ENCODE results near the gene TBC1D2B. TPM values are rescaled to one million over a fixed set of nuclear protein-coding genes. Genes with fewer than 3 reads are reported as not detected.
"Not testable (repeated sequence)": the region's sequence is repeated elsewhere in the genome, so short reads cannot be mapped to it uniquely, and the experiment has no call there.

Gene TBC1D2B
- total and polyA plus RNA-seq, 8 donors = 9.3 to 61.7 (median 38.8) TPM

DNA sequence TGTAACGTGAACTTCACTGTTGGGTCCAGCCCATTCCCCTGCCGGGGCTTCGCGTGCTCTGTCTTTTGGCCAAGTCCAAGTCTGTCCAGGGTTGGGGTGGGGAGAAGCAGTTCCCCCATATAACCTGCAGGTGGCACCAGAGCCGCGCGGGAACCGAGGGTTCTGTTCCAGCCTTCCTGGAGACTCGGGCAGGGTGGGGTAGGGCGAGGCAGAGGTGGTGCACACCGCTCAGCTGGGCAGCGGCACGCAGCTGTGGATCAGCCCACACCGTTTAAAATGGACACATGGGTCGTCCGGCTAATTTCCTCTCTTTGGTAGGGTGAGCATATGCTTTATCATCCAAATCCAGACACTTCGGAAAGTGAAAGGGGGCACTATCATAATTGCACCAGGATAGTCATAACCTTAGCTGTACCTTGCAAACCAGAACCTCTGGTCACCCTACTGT is 118.1 kb downstream of the TBC1D2B start:
- Histone ChIP-seq H3K9me3 (no peaks in the 10 kb centered on the region), H3K27ac (no peak overlapping the region), H3K27me3 (no peaks in the 10 kb centered on the region), H3K4me1 (peaks cover 0 to 10% (median 4%) of the 10 kb centered on the region in 4 donors), H3K36me3 (no peaks in the 10 kb centered on the region), H3K4me3 (peak overlapping the region; percentile 21 to 28 (median 24))
- intact Hi-C loops (cut with DNase I; ENCODE audit: low total_unique reads) = no loop called here
- 2 to 5% (median 4%) methylated on average over 14 to 17 of the region's 17 CpGs for WGBS, 5 donors
- no peak for TF ChIP-seq POLR2A (IDR thresholded peaks at IDR 0.05)
- TF ChIP-seq, protein P1, sequence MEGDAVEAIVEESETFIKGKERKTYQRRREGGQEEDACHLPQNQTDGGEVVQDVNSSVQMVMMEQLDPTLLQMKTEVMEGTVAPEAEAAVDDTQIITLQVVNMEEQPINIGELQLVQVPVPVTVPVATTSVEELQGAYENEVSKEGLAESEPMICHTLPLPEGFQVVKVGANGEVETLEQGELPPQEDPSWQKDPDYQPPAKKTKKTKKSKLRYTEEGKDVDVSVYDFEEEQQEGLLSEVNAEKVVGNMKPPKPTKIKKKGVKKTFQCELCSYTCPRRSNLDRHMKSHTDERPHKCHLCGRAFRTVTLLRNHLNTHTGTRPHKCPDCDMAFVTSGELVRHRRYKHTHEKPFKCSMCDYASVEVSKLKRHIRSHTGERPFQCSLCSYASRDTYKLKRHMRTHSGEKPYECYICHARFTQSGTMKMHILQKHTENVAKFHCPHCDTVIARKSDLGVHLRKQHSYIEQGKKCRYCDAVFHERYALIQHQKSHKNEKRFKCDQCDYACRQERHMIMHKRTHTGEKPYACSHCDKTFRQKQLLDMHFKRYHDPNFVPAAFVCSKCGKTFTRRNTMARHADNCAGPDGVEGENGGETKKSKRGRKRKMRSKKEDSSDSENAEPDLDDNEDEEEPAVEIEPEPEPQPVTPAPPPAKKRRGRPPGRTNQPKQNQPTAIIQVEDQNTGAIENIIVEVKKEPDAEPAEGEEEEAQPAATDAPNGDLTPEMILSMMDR (IDR thresholded peaks at IDR 0.05) = peak in 5 of 7 experiments; percentile 90 to 99 (median 97)
- DNase-seq = peak; percentile 83 to 93

DNA sequence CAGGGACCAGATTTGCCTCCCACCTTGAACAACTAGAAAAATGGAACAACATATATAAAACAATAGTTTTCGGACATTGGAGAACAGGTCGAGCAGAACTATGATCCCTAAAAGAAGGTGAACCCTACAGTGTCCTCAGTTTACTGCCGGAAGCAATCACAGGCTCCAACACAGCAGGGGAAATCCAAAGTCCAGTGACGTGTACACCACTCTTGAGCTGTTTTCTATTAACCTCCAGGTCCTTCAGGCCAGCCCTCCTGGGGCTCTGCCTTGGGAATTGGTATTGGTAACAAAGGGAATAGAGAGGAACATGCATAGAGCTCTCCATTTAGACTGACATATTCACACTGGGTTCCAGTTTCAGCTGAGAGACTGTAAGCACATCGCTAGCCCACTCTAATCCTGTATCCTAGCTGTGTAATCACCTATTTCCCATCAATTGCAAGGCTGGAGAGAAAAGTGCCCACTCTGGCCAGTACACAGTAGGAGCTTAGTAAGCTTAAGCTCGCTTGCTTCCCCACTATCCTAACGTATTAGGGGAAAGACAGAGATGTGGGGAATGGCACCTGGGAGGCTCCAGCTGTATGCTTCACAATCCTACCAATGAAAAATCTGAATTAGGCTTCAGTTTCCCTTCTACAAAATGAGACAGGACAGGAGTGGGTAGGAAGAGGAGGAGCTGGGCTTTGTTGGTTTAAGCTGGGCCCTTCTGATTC is 118.6 kb downstream of the TBC1D2B start:
- DNase-seq; H3K27ac ChIP-seq; H3K36me3 ChIP-seq; intact Hi-C loops (cut with DNase I; ENCODE audit: low total_unique reads); H3K9me3 ChIP-seq; H3K4me1 ChIP-seq; H3K27me3 ChIP-seq: not testable (repeated sequence)
- H3K4me3 ChIP-seq = peak overlapping the region in 1 of 4 donors; percentile 28
- 55 to 66% (median 63%) methylated on average over 7 of the region's 7 CpGs for WGBS, 5 donors

DNA sequence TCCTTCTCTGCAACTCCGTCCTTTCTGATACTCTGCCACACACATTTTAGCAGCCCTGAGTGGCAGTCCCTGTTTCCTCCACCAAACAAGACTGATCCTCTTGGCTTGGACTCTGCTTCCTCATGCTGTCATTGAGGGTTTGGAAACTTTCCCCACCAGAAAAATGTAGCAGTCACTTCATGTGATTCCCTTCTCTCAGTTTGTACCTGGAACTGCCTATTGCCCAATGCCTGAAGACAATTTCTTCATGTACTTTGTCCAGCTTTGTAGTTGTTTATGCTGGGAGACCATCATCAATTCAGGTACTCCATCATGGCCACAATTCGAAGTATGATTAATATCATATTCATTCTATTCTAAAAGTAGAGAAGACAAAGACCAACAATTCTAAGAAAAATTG is 119.5 kb downstream of the TBC1D2B start:
- H3K9me3 ChIP-seq; H3K4me1 ChIP-seq; intact Hi-C loops (cut with DNase I; ENCODE audit: low total_unique reads); H3K27ac ChIP-seq; DNase-seq; H3K27me3 ChIP-seq; H3K36me3 ChIP-seq; H3K4me3 ChIP-seq: not testable (repeated sequence)
- 82 to 96% (median 91%) methylated on average over 2 of the region's 2 CpGs for WGBS, 5 donors

DNA sequence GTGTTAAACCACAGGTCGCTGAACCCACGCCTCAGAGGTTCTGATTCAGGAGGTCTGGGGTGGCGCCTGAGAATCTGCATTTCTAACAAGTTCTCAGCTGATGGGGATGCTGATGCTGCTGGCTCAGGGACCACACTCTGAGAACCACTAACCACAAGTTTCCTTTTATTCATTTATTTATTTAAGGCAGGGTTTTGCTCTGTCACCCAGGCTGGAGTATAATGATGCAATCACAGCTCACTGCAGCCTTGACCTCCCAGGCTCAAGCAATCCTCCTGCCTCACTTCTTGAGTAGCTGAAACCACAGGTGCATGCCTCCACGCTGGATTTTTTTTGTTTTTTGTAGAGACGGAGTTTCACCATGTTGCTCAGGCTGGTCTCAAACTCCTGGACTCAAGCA is 123.6 kb downstream of the TBC1D2B start:
- H3K9me3 ChIP-seq; H3K4me3 ChIP-seq; DNase-seq; intact Hi-C loops (cut with DNase I; ENCODE audit: low total_unique reads); H3K27me3 ChIP-seq; H3K27ac ChIP-seq; H3K36me3 ChIP-seq; H3K4me1 ChIP-seq: not testable (repeated sequence)
- WGBS, 5 donors = 45 to 61% (median 56%) methylated on average over 3 to 5 of the region's 5 CpGs

DNA sequence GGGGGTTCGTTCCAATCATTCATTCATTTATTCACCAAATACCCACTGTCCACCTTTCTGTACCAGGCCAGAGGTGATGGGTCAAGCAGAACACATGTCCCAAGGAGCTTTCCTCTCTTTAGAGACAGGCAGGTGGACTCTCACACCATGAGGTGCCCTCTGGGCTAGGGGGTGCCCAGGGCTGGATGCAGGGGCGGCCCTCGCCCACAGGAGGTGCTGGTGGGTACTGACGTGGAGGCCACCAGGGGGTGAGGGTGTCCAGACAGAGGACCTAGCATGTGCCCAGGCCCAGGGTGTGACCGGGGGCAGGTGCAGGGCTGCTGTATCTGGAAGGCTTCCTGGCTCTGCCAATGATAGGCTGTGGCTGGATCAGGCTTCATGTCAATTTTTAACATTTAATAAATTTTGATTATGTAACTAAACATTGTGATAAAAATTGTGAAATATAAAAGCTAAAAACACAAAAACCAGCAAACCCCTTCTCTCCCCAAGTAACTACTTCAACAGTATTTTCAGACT is 124.5 kb downstream of the TBC1D2B start:
- H3K27me3 ChIP-seq; H3K27ac ChIP-seq; H3K9me3 ChIP-seq; H3K36me3 ChIP-seq; H3K4me3 ChIP-seq; intact Hi-C loops (cut with DNase I; ENCODE audit: low total_unique reads); H3K4me1 ChIP-seq; DNase-seq: not testable (repeated sequence)
- 68 to 97% (median 73%) methylated on average over 3 to 4 of the region's 5 CpGs for WGBS, 5 donors

DNA sequence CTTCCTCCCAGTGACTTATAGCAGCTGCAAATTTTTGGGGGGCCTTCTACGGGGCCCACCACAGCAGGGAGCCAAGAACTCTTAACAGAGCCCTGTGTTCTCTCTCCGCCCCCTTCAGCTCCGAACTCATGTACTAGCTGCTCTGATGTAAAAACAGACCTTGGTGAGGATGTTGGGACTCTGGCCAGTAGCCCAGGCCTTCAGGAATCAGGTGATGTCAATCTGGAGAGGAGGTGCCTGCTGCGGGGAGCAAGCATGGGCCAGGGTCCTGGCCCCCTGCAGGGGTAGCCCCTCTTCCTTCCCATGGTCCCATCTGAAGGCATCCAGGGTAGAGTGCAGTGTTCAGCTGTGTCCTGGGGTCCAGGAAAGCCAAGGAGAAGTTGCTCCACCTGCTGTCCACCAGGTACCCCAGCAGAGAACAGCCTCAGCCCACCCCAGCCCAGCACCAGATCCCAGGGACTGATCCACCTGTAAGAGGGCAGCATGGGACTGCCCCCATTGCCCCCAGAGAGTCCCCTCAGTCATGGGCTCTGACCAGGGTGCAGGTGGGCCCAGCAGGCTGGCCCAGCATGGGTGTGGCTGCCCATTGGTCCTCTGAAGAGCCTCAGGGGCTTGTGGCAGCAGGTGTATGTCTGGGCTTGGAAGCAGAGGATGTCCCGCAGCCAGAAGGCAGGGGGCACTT is 126.3 kb downstream of the TBC1D2B start:
- WGBS, 5 donors = 76 to 90% (median 83%) methylated on average over 3 to 4 of the region's 5 CpGs
- not testable (repeated sequence) for H3K27ac ChIP-seq

DNA sequence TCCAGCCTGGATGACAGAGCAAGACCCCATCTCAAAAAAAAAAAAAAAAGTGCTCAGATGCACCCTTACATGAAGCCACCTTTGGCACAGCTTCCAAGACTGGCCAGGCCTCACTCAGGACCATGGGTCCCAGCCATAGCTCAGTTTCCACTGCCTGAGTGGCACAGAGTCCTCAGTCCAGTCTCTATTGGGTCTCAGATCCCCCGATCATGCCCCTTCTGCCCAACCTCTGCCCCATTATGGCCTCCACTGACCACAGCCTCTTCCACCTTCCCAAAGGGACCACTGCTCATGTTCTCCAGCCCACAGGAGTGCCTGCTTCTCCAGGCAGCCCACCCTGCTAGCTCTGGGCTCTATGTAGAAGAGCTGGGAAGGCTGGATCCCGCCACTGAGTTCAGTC is 127.0 kb downstream of the TBC1D2B start:
- H3K27me3 ChIP-seq; H3K36me3 ChIP-seq; H3K27ac ChIP-seq; H3K4me1 ChIP-seq; H3K9me3 ChIP-seq; DNase-seq; H3K4me3 ChIP-seq; intact Hi-C loops (cut with DNase I; ENCODE audit: low total_unique reads): not testable (repeated sequence)
- WGBS, 5 donors = 80 to 100% (median 94%) methylated on average over 1 of the region's 2 CpGs

More for the DNA sequence above, 126.3 kb downstream of the TBC1D2B start:
- H3K4me1 ChIP-seq; H3K4me3 ChIP-seq; intact Hi-C loops (cut with DNase I; ENCODE audit: low total_unique reads); DNase-seq; H3K36me3 ChIP-seq; H3K9me3 ChIP-seq; H3K27me3 ChIP-seq: not testable (repeated sequence)

Data from stomach (tissue), 9 donors.